Psoas muscle (tissue), 8 donors: ENCODE measurements around the gene ZW10. TPM values are rescaled to one million over a fixed set of nuclear protein-coding genes. Genes with fewer than 3 reads are reported as not detected.
"Not testable (repeated sequence)": the region's sequence is repeated elsewhere in the genome, so short reads cannot be mapped to it uniquely, and the experiment has no call there.

Experiments used
- ATAC-seq, 4 donors: fragments of 200-7000 bp; cut with Tn5 transposase; one replicate each; pipeline ENCODE4 v1.9.1; 2020; ENCODE audit warnings: moderate library complexity in 3 of 4, mild to moderate bottlenecking in 2 of 4
- DNase-seq, 2 donors: peaks; one replicate each; pipeline ENCODE4 v3.0.0-alpha.2; 2020
- H3K27ac ChIP-seq: fragments of 200-600 bp; one replicate; pipeline ENCODE4 v1.8.0; 2022
- H3K27me3 ChIP-seq, 3 donors: fragments of 200-600 bp in 1 of 3; one replicate each; pipeline versions ENCODE4 v1.6.1 to v1.8.0; 2013 to 2022; ENCODE audit warnings: low read length in 2 of 3, mild to moderate bottlenecking in 2 of 3, moderate library complexity in 1 of 3; ENCODE audit not compliant: insufficient read depth in 3 of 3
- H3K36me3 ChIP-seq, 2 donors: fragments of 200-600 bp in 1 of 2; one replicate each; pipeline versions ENCODE4 v1.6.1 to v1.8.0; 2013 to 2022; ENCODE audit warnings: low read depth in 1 of 2, mild to moderate bottlenecking in 1 of 2, moderate library complexity in 1 of 2; ENCODE audit not compliant: insufficient read depth in 1 of 2
- H3K4me1 ChIP-seq: fragments of 200-600 bp; one replicate; pipeline ENCODE4 v1.8.0; 2022
- H3K4me3 ChIP-seq: fragments of 200-600 bp; one replicate; pipeline ENCODE4 v1.8.0; 2022; ENCODE audit warnings: mild to moderate bottlenecking
- H3K9me3 ChIP-seq: fragments of 200-600 bp; one replicate; pipeline ENCODE4 v1.8.0; 2022
- WGBS, 3 donors: extraction: QIAGEN DNeasy Blood & Tissue Kit; methylation state at CpG; one replicate each; pipeline versions ENCODE4 v1.1.6 to v1.1.7; 2013; 5-methylcytosine and 5-hydroxymethylcytosine counted together
- intact Hi-C, 2 donors: fragments of 100-400 bp; cut with DNase I; formaldehyde crosslinking; loops; one replicate each; pipeline versions ENCODE4 v1.11.0 to v1.14.2; 2022
- polyA plus RNA-seq, 3 donors: library from polyadenylated mRNA; stranded (reverse); fragments of 200-250 nt; gene quantifications; one replicate each; pipeline ENCODE4 v1.2.3, GENCODE V29; 2013
- total RNA-seq, 4 donors: library from RNA; stranded (reverse); fragmentation: NEBNext Ultra II Directional in 2 of 4; extraction: Animal tissue kit (Norgen Biotek cat#: 25700) in 2 of 4; gene quantifications; one replicate each; pipeline versions ENCODE4 v1.2.1 to v1.2.4, GENCODE V29; 2021 to 2023
- TF ChIP-seq, protein P1 (sequence below): fragments of 200-600 bp; IDR thresholded peaks from one replicate; pipeline ENCODE4 v1.8.0; 2022; ENCODE audit warnings: antibody characterized with exemption
- donor health status: healthy with polysubstance abuse.
- donor health status: DM: no; HTN: no; CAD: no; lungs with moderate emphysema.
- donor health status: Bipolar disorder and iron deficiency.
- donor health status: healthy.
- donor health status: DM: yes; HTN: yes; CAD: no.
- donor health status: DM: no; HTN: no; CAD: no.
- donor health status: DM: no; HTN: no; CAD: no.
- donor health status: DM: yes; HTN: yes; CAD: no.

Gene ZW10
- total and polyA plus RNA-seq, 7 donors: 10.8 to 26.6 (median 16.5) TPM

DNA sequence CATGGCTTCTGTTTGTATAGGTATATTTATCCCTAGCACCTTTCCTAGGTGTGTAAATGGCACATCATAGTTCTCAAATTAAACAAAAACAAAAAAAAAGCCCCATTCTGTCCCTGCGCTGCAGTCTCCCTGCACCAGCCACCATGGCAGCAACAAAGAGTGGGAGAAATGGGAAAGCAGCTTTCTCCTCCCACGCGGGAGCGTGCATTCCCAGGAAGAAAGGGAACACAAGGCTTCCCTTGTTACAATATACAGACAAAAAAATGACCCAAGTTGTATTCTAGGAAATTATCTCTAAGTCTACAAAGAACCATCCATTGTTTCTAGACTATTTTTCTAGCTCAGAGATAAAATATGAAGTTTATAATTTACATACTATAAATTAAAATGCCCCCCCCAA is 51.3 kb downstream of the ZW10 start:
- intact Hi-C loops: loop anchor here in 1 of 2 donors (10.0 kb wide), 1 partner anchor 127 kb away; no protein-coding TSS in a partner anchor
- Histone ChIP-seq H3K9me3 (no peaks in the 10 kb centered on the region), H3K36me3 (no peaks in the 10 kb centered on the region), H3K4me3 (no peak overlapping the region), H3K4me1 (peaks cover 38% of the 10 kb centered on the region), H3K27me3 (no peaks in the 10 kb centered on the region), H3K27ac (peak overlapping the region; percentile 30)
- DNase-seq: no peak
- TF ChIP-seq, protein P1, sequence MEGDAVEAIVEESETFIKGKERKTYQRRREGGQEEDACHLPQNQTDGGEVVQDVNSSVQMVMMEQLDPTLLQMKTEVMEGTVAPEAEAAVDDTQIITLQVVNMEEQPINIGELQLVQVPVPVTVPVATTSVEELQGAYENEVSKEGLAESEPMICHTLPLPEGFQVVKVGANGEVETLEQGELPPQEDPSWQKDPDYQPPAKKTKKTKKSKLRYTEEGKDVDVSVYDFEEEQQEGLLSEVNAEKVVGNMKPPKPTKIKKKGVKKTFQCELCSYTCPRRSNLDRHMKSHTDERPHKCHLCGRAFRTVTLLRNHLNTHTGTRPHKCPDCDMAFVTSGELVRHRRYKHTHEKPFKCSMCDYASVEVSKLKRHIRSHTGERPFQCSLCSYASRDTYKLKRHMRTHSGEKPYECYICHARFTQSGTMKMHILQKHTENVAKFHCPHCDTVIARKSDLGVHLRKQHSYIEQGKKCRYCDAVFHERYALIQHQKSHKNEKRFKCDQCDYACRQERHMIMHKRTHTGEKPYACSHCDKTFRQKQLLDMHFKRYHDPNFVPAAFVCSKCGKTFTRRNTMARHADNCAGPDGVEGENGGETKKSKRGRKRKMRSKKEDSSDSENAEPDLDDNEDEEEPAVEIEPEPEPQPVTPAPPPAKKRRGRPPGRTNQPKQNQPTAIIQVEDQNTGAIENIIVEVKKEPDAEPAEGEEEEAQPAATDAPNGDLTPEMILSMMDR: no peak
- 84 to 92% (median 88%) methylated on average over 4 of the region's 4 CpGs for WGBS, 3 donors
- no peak for ATAC-seq

DNA sequence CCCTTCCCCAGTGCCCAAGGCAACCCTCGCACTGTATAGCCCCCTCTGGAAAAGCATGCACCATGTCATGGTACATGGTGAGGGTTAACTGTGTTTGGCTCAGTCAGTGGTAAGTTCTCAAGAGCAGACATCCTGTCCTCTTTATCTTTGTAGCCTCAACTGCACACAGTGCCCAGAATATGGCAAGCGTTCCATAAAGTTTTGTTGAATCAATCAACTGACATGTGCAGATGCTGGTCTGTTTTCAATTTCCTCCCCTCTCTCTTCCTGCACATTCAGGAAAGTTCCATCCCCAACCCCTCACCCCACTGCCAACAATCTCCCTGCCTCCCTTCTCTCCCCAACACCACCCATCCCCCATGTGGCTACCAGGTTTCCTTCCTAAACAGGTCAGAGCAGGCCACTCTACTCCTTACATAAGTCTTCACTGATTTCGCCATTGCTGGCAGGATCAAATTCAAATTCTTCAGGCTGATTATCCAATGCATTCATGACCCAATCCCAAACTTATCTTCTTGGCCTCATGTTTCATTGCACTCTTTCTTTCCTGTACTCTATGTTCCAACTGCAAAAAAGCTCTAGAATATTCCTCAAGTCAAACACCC is 51.9 kb downstream of the ZW10 start:
- intact Hi-C loops: loop anchor here in 1 of 2 donors (10.0 kb wide), 1 partner anchor 127 kb away; no protein-coding TSS in a partner anchor
- H3K4me3 ChIP-seq: no peak overlapping the region
- DNase-seq: peak in 1 of 2 donors; percentile 22
- no peaks in the 10 kb centered on the region for H3K36me3 ChIP-seq
- peaks cover 39% of the 10 kb centered on the region for H3K4me1 ChIP-seq
- H3K27me3 ChIP-seq: no peaks in the 10 kb centered on the region
- 69 to 73% (median 73%) methylated on average over 3 of the region's 3 CpGs for WGBS, 3 donors
- H3K27ac ChIP-seq: peak overlapping the region; percentile 30
- ATAC-seq: peak; percentile 89 to 95 (median 92)
- TF ChIP-seq, protein P1: no peak
- H3K9me3 ChIP-seq: no peaks in the 10 kb centered on the region

DNA sequence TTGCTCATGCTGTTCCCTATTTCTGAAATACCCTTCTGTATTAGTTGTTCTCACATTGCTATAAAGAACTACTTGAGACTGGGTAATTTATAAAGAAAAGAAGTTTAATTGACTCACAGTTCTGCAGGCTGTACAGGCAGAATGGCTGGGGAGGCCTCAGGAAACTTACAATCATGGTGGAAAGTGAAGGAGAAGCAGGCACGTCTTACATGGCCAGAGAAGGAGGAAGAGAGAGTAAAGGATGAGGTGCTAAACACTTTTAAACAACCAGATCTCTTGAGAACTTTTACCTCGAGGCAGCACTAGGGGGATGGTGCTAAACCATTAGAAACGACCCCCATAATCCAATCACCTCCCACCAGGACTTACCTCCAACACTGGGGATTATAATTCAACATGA is 53.0 kb downstream of the ZW10 start:
- ATAC-seq, H3K27me3 ChIP-seq, DNase-seq, H3K36me3 ChIP-seq, H3K9me3 ChIP-seq, H3K27ac ChIP-seq, H3K4me3 ChIP-seq: not testable (repeated sequence)
- intact Hi-C loops: loop anchor here in 1 of 2 donors (10.0 kb wide), 1 partner anchor 126 kb away; no protein-coding TSS in a partner anchor
- WGBS, 3 donors: 49 to 86% (median 61%) methylated on average over 3 of the region's 3 CpGs
- H3K4me1 ChIP-seq: peaks cover 50% of the 10 kb centered on the region

DNA sequence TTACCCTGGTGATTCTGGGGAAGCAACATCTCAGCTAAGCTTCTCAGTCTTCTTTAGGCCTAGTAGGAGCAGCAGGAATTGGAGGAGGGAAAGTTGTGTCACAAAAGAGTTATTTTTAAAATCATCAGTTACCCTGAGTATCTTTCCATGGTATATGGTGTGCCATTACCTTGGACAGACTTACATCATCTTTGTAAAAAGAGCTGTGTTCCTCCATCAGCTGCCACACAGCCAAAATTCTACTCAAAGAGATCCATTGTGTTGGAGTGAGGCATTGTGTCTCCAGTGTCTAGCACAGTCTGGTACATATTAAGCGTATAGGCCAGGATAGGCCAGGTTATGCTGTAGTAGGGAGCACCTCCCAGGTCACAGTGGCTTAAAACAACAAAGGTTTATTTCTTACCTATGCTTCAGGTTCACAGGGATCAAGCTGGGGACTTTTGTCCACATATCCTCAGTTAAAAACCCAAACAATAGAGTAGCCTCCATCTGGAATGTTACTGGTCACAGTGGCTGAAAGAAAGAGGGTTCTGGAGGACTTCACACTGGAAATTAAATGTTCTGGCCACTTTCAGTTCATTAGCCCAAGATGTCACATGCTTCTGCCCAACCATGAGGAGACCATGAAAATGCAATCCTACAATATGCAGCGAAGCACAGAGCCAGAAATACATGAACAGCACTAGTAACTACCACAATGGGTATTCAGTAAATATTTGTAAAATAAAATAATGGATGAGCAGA is 57.4 kb downstream of the ZW10 start:
- no peaks in the 10 kb centered on the region for H3K27me3 ChIP-seq
- H3K4me1 ChIP-seq: peaks cover 20% of the 10 kb centered on the region
- peaks cover 0 to 6% of the 10 kb centered on the region in 2 donors for H3K36me3 ChIP-seq
- H3K9me3 ChIP-seq: peaks cover 3% of the 10 kb centered on the region
- ATAC-seq (peak; percentile 47 to 94 (median 86)), DNase-seq (no peak)
- WGBS, 3 donors: 71 to 95% (median 74%) methylated on average over 2 of the region's 2 CpGs
- TF ChIP-seq, protein P1: no peak
- intact Hi-C loops: no loop called here
- H3K4me3 ChIP-seq: no peak overlapping the region
- peak overlapping the region; percentile 81 for H3K27ac ChIP-seq

DNA sequence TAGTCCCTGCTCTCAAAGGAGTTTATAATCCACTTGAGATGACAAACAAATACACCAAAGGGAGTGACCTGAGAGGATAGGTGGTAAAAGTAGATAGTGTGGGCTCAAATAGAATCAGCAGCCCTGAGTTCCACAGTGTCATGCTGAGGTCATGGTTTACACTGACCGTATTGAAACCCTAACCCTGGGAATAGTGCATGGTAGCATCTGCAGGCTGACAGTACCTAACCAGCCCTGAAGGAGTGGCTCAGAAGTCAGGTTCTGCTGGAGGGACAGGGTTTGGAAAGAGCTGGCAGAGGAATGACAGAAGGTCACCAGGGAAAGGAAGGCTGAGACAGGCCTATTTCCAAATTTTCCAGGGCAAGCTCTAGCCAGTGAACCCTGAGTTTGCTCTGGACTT is 58.2 kb downstream of the ZW10 start:
- ATAC-seq (peak; percentile 68 to 94 (median 92)), DNase-seq (no peak)
- 26 to 84% (median 37%) methylated on average over 1 of the region's 1 CpG for WGBS, 3 donors
- H3K27ac ChIP-seq: peak overlapping the region; percentile 81
- peaks cover 0 to 6% of the 10 kb centered on the region in 2 donors for H3K36me3 ChIP-seq
- peaks cover 18% of the 10 kb centered on the region for H3K4me1 ChIP-seq
- H3K27me3 ChIP-seq: no peaks in the 10 kb centered on the region
- no peak overlapping the region for H3K4me3 ChIP-seq
- TF ChIP-seq, protein P1: no peak
- H3K9me3 ChIP-seq: peaks cover 6% of the 10 kb centered on the region
- intact Hi-C loops: no loop called here
